IPS-18a (cell line): Measurements from ENCODE around the gene NBEAL1.
"Not testable (repeated sequence)": the region's sequence is repeated elsewhere in the genome, so short reads cannot be mapped to it uniquely, and the experiment has no call there.

Source experiments
- H3K27ac ChIP-seq: one replicate; pipeline ENCODE4 v1.5.1; 2013; ENCODE audit warnings: low read length
- H3K27me3 ChIP-seq: one replicate; pipeline ENCODE4 v1.6.1; 2013; ENCODE audit warnings: mild to moderate bottlenecking, low read length; ENCODE audit not compliant: control insufficient read depth, insufficient read depth
- H3K36me3 ChIP-seq: one replicate; pipeline ENCODE4 v1.6.1; 2013; ENCODE audit warnings: low read depth, low read length; ENCODE audit not compliant: control insufficient read depth
- H3K4me1 ChIP-seq: one replicate; pipeline ENCODE4 v1.6.1; 2013; ENCODE audit warnings: low read depth, low read length; ENCODE audit not compliant: control insufficient read depth
- H3K4me3 ChIP-seq: one replicate; pipeline ENCODE4 v1.5.1; 2013; ENCODE audit warnings: low read length
- H3K9ac ChIP-seq: one replicate; pipeline ENCODE4 v1.6.1; 2013; ENCODE audit warnings: mild to moderate bottlenecking, low read length, moderate library complexity
- H3K9me3 ChIP-seq: one replicate; pipeline ENCODE4 v1.6.1; 2013; ENCODE audit warnings: low read depth, low read length; ENCODE audit not compliant: control insufficient read depth

The NBEAL1 gene

GRCh38 chr2:203122317-203122986, 107.8 kb downstream of the NBEAL1 start:
- Histone ChIP-seq H3K4me1 (no peaks in the 10 kb centered on the region), H3K27ac (no peak overlapping the region), H3K36me3 (no peaks in the 10 kb centered on the region), H3K9ac (no peak overlapping the region), H3K4me3 (no peak overlapping the region), H3K9me3 (no peaks in the 10 kb centered on the region), H3K27me3 (no peaks in the 10 kb centered on the region)

GRCh38 chr2:203126996-203127395, 112.3 kb downstream of the NBEAL1 start:
- no peaks in the 10 kb centered on the region for H3K27me3 ChIP-seq
- H3K4me3 ChIP-seq, result no peak overlapping the region
- H3K27ac ChIP-seq, result no peak overlapping the region
- no peak overlapping the region for H3K9ac ChIP-seq
- H3K36me3 ChIP-seq, result no peaks in the 10 kb centered on the region
- H3K9me3 ChIP-seq, result no peaks in the 10 kb centered on the region
- H3K4me1 ChIP-seq, result no peaks in the 10 kb centered on the region

GRCh38 chr2:203135105-203135504, 120.4 kb downstream of the NBEAL1 start:
- H3K27ac ChIP-seq, result no peak overlapping the region
- H3K36me3 ChIP-seq, result no peaks in the 10 kb centered on the region
- no peak overlapping the region for H3K9ac ChIP-seq
- no peak overlapping the region for H3K4me3 ChIP-seq
- H3K4me1 ChIP-seq, result no peaks in the 10 kb centered on the region
- no peaks in the 10 kb centered on the region for H3K27me3 ChIP-seq
- H3K9me3 ChIP-seq, result no peaks in the 10 kb centered on the region

GRCh38 chr2:203143391-203143790, 128.7 kb downstream of the NBEAL1 start:
- Histone ChIP-seq H3K4me1 (no peaks in the 10 kb centered on the region), H3K36me3 (no peaks in the 10 kb centered on the region), H3K4me3 (no peak overlapping the region), H3K27me3 (no peaks in the 10 kb centered on the region), H3K9ac (no peak overlapping the region), H3K9me3 (no peaks in the 10 kb centered on the region), H3K27ac (no peak overlapping the region)

GRCh38 chr2:203149194-203149593, 134.5 kb downstream of the NBEAL1 start:
- Histone ChIP-seq H3K36me3 (peaks cover 4% of the 10 kb centered on the region), H3K27me3 (no peaks in the 10 kb centered on the region), H3K9me3 (no peaks in the 10 kb centered on the region)

GRCh38 chr2:203155406-203155805, 140.7 kb downstream of the NBEAL1 start:
- Histone ChIP-seq H3K27me3 (no peaks in the 10 kb centered on the region), H3K27ac (no peak overlapping the region), H3K36me3 (no peaks in the 10 kb centered on the region), H3K9ac (no peak overlapping the region), H3K4me3 (no peak overlapping the region), H3K9me3 (no peaks in the 10 kb centered on the region), H3K4me1 (no peaks in the 10 kb centered on the region)

More at GRCh38 chr2:203149194-203149593, 134.5 kb downstream of the NBEAL1 start:
- Histone ChIP-seq H3K4me1 (no peaks in the 10 kb centered on the region), H3K27ac (no peak overlapping the region), H3K4me3 (no peak overlapping the region), H3K9ac (no peak overlapping the region)

- not testable (repeated sequence) for H3K27me3 ChIP-seq, H3K9me3 ChIP-seq, H3K4me3 ChIP-seq, H3K27ac ChIP-seq, H3K36me3 ChIP-seq, H3K4me1 ChIP-seq, H3K9ac ChIP-seq
Measured at GRCh38 chr2:203162722-203163121, 148.0 kb downstream of the NBEAL1 start.

GRCh38 chr2:203164311-203164935, 149.7 kb downstream of the NBEAL1 start:
- H3K27me3 ChIP-seq, result no peaks in the 10 kb centered on the region
- no peak overlapping the region for H3K27ac ChIP-seq
- no peaks in the 10 kb centered on the region for H3K4me1 ChIP-seq
- no peaks in the 10 kb centered on the region for H3K9me3 ChIP-seq
- H3K4me3 ChIP-seq, result no peak overlapping the region
- H3K9ac ChIP-seq, result no peak overlapping the region
- no peaks in the 10 kb centered on the region for H3K36me3 ChIP-seq

GRCh38 chr2:203167751-203168150, 153.1 kb downstream of the NBEAL1 start:
- no peaks in the 10 kb centered on the region for H3K4me1 ChIP-seq
- no peak overlapping the region for H3K9ac ChIP-seq
- no peak overlapping the region for H3K4me3 ChIP-seq
- H3K9me3 ChIP-seq, result no peaks in the 10 kb centered on the region
- no peak overlapping the region for H3K27ac ChIP-seq
- H3K27me3 ChIP-seq, result no peaks in the 10 kb centered on the region
- no peaks in the 10 kb centered on the region for H3K36me3 ChIP-seq

GRCh38 chr2:203170502-203170901, 155.8 kb downstream of the NBEAL1 start:
- Histone ChIP-seq H3K9me3 (no peaks in the 10 kb centered on the region), H3K9ac (no peak overlapping the region), H3K4me3 (no peak overlapping the region), H3K4me1 (no peaks in the 10 kb centered on the region), H3K27me3 (no peaks in the 10 kb centered on the region), H3K36me3 (no peaks in the 10 kb centered on the region), H3K27ac (no peak overlapping the region)

GRCh38 chr2:203175371-203175770, 160.7 kb downstream of the NBEAL1 start:
- Histone ChIP-seq H3K4me1 (no peaks in the 10 kb centered on the region), H3K36me3 (no peaks in the 10 kb centered on the region), H3K9ac (no peak overlapping the region), H3K4me3 (no peak overlapping the region), H3K27me3 (no peaks in the 10 kb centered on the region), H3K27ac (no peak overlapping the region), H3K9me3 (no peaks in the 10 kb centered on the region)

- no peak overlapping the region for H3K9ac ChIP-seq
- no peaks in the 10 kb centered on the region for H3K9me3 ChIP-seq
- H3K4me3 ChIP-seq, result no peak overlapping the region
- no peaks in the 10 kb centered on the region for H3K4me1 ChIP-seq
- no peak overlapping the region for H3K27ac ChIP-seq
- H3K36me3 ChIP-seq, result no peaks in the 10 kb centered on the region
- H3K27me3 ChIP-seq, result no peaks in the 10 kb centered on the region
Measured at GRCh38 chr2:203177361-203177760, 162.7 kb downstream of the NBEAL1 start.
